HCT116 (cell line): ENCODE measurements around the gene MAMLD1. TPM values are rescaled to one million over a fixed set of nuclear protein-coding genes. Genes with fewer than 3 reads are reported as not detected.

ENCODE experiments used
- ATAC-seq: fragments of 200-7000 bp; cut with Tn5 transposase; 2 replicates; pipeline ENCODE4 v1.9.1; 2020; ENCODE audit warnings: mild to moderate bottlenecking, moderate library complexity
- BruUV-seq: library from RNA; stranded (reverse); fragments of 400-500 nt; replicated peaks from 2 replicates; lab custom pipeline; 2021; lab: Mats Ljungman, UMichigan
- CTCF ChIA-PET: fragments of 300-600 bp; sonication (Branson Sonifier 250); formaldehyde crosslinking; loops from one replicate; lab custom pipeline; 2021; ENCODE audit warnings: antibody characterized with exemption; lab: Charles Lee
- POLR2A ChIA-PET: fragments of 300-600, 350-600 bp; sonication (Branson Sonifier 250); formaldehyde crosslinking; loops from one replicate; lab custom pipeline; 2021; ENCODE audit warnings: antibody characterized with exemption; lab: Charles Lee
- RAD21 ChIA-PET, 2 experiments: fragments of 300-600 bp; sonication (Branson Sonifier 250); formaldehyde crosslinking; loops; one replicate each; lab custom pipeline; 2023; ENCODE audit warnings: low total read pairs in 2 of 2; ENCODE audit not compliant: uncharacterized antibody in 2 of 2, unreplicated experiment in 2 of 2, low non-redundant PET in 1 of 2; lab: Charles Lee
- DNase-seq: peaks from one replicate; pipeline ENCODE4 v3.0.0-alpha.2; 2010; ENCODE audit warnings: low read depth, low spot score
- H2AFZ ChIP-seq: fragments of 200-600 bp; shearing (Covaris generic), sonication (generic); 2 replicates; pipeline ENCODE4 v1.6.1; 2017; ENCODE audit warnings: low read depth, mixed run types, mixed read lengths, antibody characterized with exemption, low read length; ENCODE audit not compliant: poor library complexity, severe bottlenecking
- H3K27ac ChIP-seq: 2 replicates; pipeline ENCODE4 v1.5.1; 2012; ENCODE audit warnings: low read depth, low read length
- H3K27me3 ChIP-seq: fragments of 200-600 bp; sonication (generic); 2 replicates; pipeline ENCODE4 v1.6.1; 2016; ENCODE audit warnings: mixed run types, low read length, mixed read lengths; ENCODE audit not compliant: insufficient read depth
- H3K36me3 ChIP-seq, 2 experiments: fragments of 200-500 bp in 1 of 2; fragments of 200-600 bp in 1 of 2; sonication (Bioruptor generic) in 1 of 2; sonication (generic) in 1 of 2; 2 replicates each; pipeline versions ENCODE4 v1.5.1 to v1.6.1; 2014 to 2016; ENCODE audit warnings: low read length in 2 of 2, inconsistent platforms in 1 of 2, mixed read lengths in 1 of 2, mixed run types in 1 of 2; ENCODE audit not compliant: insufficient read depth in 2 of 2, control insufficient read depth in 1 of 2
- H3K4me1 ChIP-seq, 2 experiments: fragments of 200-600 bp in 1 of 2; sonication (generic) in 1 of 2; 2 replicates each; pipeline versions ENCODE4 v1.5.1 to v1.6.1; 2012 to 2017; ENCODE audit warnings: low read length in 2 of 2, inconsistent platforms in 1 of 2, mild to moderate bottlenecking in 1 of 2, mixed read lengths in 1 of 2, mixed run types in 1 of 2, moderate library complexity in 1 of 2; ENCODE audit not compliant: insufficient read depth in 2 of 2, control insufficient read depth in 1 of 2
- H3K4me2 ChIP-seq: fragments of 200-600 bp; sonication (generic); 2 replicates; pipeline ENCODE4 v1.6.1; 2017; ENCODE audit warnings: mixed run types, low read length, mixed read lengths
- H3K4me3 ChIP-seq, 2 experiments: fragments of 200-600 bp in 1 of 2; sonication (generic) in 1 of 2; replicated peaks in 1 of 2; 2 replicates each; pipeline ENCODE4 v1.5.1; 2011 to 2016; ENCODE audit warnings: low read length in 2 of 2, control low read depth in 1 of 2, low read depth in 1 of 2, mild to moderate bottlenecking in 1 of 2, mixed read lengths in 1 of 2, mixed run types in 1 of 2
- H3K79me2 ChIP-seq: fragments of 200-600 bp; sonication (generic); 2 replicates; pipeline ENCODE4 v1.6.1; 2017; ENCODE audit warnings: mild to moderate bottlenecking, mixed run types, low read length, moderate library complexity, mixed read lengths; ENCODE audit not compliant: insufficient read depth
- H3K9ac ChIP-seq: fragments of 200-600 bp; sonication (generic); 2 replicates; pipeline ENCODE4 v1.6.1; 2016; ENCODE audit warnings: low read length, mixed read lengths
- H3K9me2 ChIP-seq: fragments of 200-600 bp; sonication (generic), shearing (Covaris generic); 2 replicates; pipeline ENCODE4 v1.6.1; 2017; ENCODE audit warnings: mixed run types, mild to moderate bottlenecking, moderate library complexity; ENCODE audit not compliant: insufficient read depth
- H3K9me3 ChIP-seq, 2 experiments: fragments of 200-500 bp in 1 of 2; fragments of 200-600 bp in 1 of 2; sonication (Bioruptor generic) in 1 of 2; sonication (generic) in 1 of 2; 2 replicates each; pipeline ENCODE4 v1.6.1; 2014 to 2017; ENCODE audit warnings: low read length in 2 of 2, mixed read lengths in 2 of 2, inconsistent platforms in 1 of 2, low read depth in 1 of 2, mild to moderate bottlenecking in 1 of 2, mixed run types in 1 of 2, moderate library complexity in 1 of 2; ENCODE audit not compliant: control insufficient read depth in 1 of 2, insufficient read depth in 1 of 2
- H4K20me1 ChIP-seq: fragments of 200-600 bp; sonication (generic), shearing (Covaris generic); 2 replicates; pipeline ENCODE4 v1.6.1; 2017; ENCODE audit warnings: mixed run types, mild to moderate bottlenecking, moderate library complexity; ENCODE audit not compliant: insufficient read depth
- CEBPB ChIP-seq: IDR thresholded peaks from 2 replicates; pipeline ENCODE4 v1.6.1; 2012; ENCODE audit warnings: low read depth
- EGR1 ChIP-seq: IDR thresholded peaks from 2 replicates; pipeline ENCODE4 v1.6.1; 2012; ENCODE audit warnings: low read depth
- EZH2phosphoT487 ChIP-seq: fragments of 200-600 bp; IDR thresholded peaks from 2 replicates; pipeline ENCODE4 v1.6.1; 2018; ENCODE audit warnings: antibody characterized with exemption, borderline replicate concordance
- POLR2AphosphoS5 ChIP-seq: IDR thresholded peaks from 2 replicates; pipeline ENCODE4 v1.6.1; 2011; ENCODE audit warnings: mild to moderate bottlenecking, low read depth, low read length, moderate library complexity
- intact Hi-C: fragments of 100-400 bp; cut with micrococcal nuclease; formaldehyde crosslinking; loops from 2 replicates; pipeline ENCODE4 v1.10.0; 2022
- total RNA-seq: library from RNA; stranded (reverse); gene quantifications from one replicate; pipeline ENCODE4 v1.2.1, GENCODE V29; 2021; ENCODE audit not compliant: unreplicated experiment

Gene MAMLD1
- total RNA-seq, 1 experiment from 2014 or later: 3.6 TPM

- no TSS peak for BruUV-seq
- RAD21 ChIA-PET: no interaction called here
- intact Hi-C loops: no loop called here
- Histone ChIP-seq H4K20me1 (no peaks in the 10 kb centered on the region), H3K36me3 (no peaks in the 10 kb centered on the region), H2AFZ (no peak overlapping the region), H3K9me2 (no peaks in the 10 kb centered on the region), H3K4me3 (no peak overlapping the region), H3K4me2 (no peak overlapping the region), H3K4me1 (peaks cover 0 to 4% of the 10 kb centered on the region in 2 experiments; a peak in 1 of 4 replicates), H3K9ac (no peak overlapping the region), H3K27me3 (no peaks in the 10 kb centered on the region), H3K27ac (no peak overlapping the region), H3K9me3 (no peaks in the 10 kb centered on the region), H3K79me2 (no peaks in the 10 kb centered on the region)
- POLR2A ChIA-PET: no interaction called here
- TF ChIP-seq CEBPB (no peak), EGR1 (no peak)
- DNase-seq (no peak), ATAC-seq (no peak)
- CTCF ChIA-PET: no interaction called here
Observed at GRCh38 chrX:150509703-150510102, 146.6 kb downstream of the MAMLD1 start.

GRCh38 chrX:150512461-150512901 is 149.4 kb downstream of the MAMLD1 start:
- BruUV-seq: no TSS peak
- Histone ChIP-seq H3K4me2 (no peak overlapping the region), H3K9me2 (no peaks in the 10 kb centered on the region), H3K4me1 (no peaks in the 10 kb centered on the region), H4K20me1 (no peaks in the 10 kb centered on the region), H3K79me2 (no peaks in the 10 kb centered on the region), H3K27me3 (no peaks in the 10 kb centered on the region), H3K9me3 (no peaks in the 10 kb centered on the region), H2AFZ (no peak overlapping the region), H3K4me3 (no peak overlapping the region), H3K27ac (no peak overlapping the region), H3K9ac (no peak overlapping the region), H3K36me3 (no peaks in the 10 kb centered on the region)
- ChIA-PET POLR2A (no interaction called here), CTCF (no interaction called here), RAD21 (no interaction called here)
- DNase-seq (no peak), ATAC-seq (no peak)
- intact Hi-C loops: no loop called here
- TF ChIP-seq EZH2phosphoT487: no peak
- TF ChIP-seq POLR2AphosphoS5: no peak
